Tibial nerve (tissue), 4 donors: ENCODE measurements around the gene MTA2. TPM values are rescaled to one million over a fixed set of nuclear protein-coding genes. Genes with fewer than 3 reads are reported as not detected.

Source experiments
- DNase-seq, 2 donors: peaks; one replicate each; pipeline ENCODE4 v3.0.0-alpha.2; 2019; ENCODE audit warnings: low spot score in 2 of 2
- H3K27ac ChIP-seq, 4 donors: fragments of 200-600 bp; sonication (generic) in 3 of 4; one replicate each; pipeline ENCODE4 v1.5.1; 2017 to 2019; ENCODE audit warnings: mild to moderate bottlenecking in 1 of 4
- H3K27me3 ChIP-seq, 2 donors: fragments of 200-600 bp; sonication (generic) in 1 of 2; one replicate each; pipeline versions ENCODE4 v1.5.1 to v1.6.0; 2017 to 2019
- H3K36me3 ChIP-seq, 3 donors: fragments of 200-600 bp; sonication (generic); one replicate each; pipeline ENCODE4 v1.5.1; 2018 to 2019
- H3K4me1 ChIP-seq, 4 donors: fragments of 200-600 bp; sonication (generic) in 3 of 4; one replicate each; pipeline ENCODE4 v1.5.1; 2017 to 2019
- H3K4me3 ChIP-seq, 4 donors: fragments of 200-600 bp; sonication (generic) in 3 of 4; one replicate each; pipeline ENCODE4 v1.5.1; 2017 to 2019; ENCODE audit warnings: mild to moderate bottlenecking in 1 of 4, moderate library complexity in 1 of 4
- H3K9me3 ChIP-seq, 4 donors: fragments of 200-600 bp; sonication (generic) in 3 of 4; one replicate each; pipeline ENCODE4 v1.5.1; 2017 to 2019
- CTCF ChIP-seq, 5 experiments: fragments of 200-600 bp in 3 of 5; fragments of 450-650 bp in 2 of 5; sonication (generic) in 3 of 5; IDR thresholded peaks; one replicate each; pipeline ENCODE4 v1.5.1; 2016 to 2019; ENCODE audit warnings: antibody characterized with exemption in 5 of 5, mild to moderate bottlenecking in 3 of 5, moderate library complexity in 2 of 5
- EP300 ChIP-seq, 2 donors: sonication (generic); formaldehyde crosslinking; IDR thresholded peaks; one replicate each; pipeline ENCODE4 v1.6.1; 2017; ENCODE audit warnings: antibody characterized with exemption in 2 of 2, mild to moderate bottlenecking in 1 of 2
- POLR2A ChIP-seq, 2 donors: fragments of 450-650 bp; IDR thresholded peaks; one replicate each; pipeline ENCODE4 v1.6.1; 2017; ENCODE audit warnings: antibody characterized with exemption in 2 of 2, mild to moderate bottlenecking in 2 of 2, moderate library complexity in 2 of 2
- WGBS, 2 donors: methylation state at CpG; one replicate each; pipeline ENCODE4 v1.1.5; 2018; 5-methylcytosine and 5-hydroxymethylcytosine counted together
- total RNA-seq, 4 donors: library from RNA; depleted of rRNA; stranded (reverse); fragments of >200 nt; gene quantifications; one replicate each; pipeline ENCODE4 v1.1.0, GENCODE V29; 2016

MTA2 gene
- total RNA-seq, 4 donors from 2014 or later: 79.5 to 95.3 (median 88.8) TPM

DNA sequence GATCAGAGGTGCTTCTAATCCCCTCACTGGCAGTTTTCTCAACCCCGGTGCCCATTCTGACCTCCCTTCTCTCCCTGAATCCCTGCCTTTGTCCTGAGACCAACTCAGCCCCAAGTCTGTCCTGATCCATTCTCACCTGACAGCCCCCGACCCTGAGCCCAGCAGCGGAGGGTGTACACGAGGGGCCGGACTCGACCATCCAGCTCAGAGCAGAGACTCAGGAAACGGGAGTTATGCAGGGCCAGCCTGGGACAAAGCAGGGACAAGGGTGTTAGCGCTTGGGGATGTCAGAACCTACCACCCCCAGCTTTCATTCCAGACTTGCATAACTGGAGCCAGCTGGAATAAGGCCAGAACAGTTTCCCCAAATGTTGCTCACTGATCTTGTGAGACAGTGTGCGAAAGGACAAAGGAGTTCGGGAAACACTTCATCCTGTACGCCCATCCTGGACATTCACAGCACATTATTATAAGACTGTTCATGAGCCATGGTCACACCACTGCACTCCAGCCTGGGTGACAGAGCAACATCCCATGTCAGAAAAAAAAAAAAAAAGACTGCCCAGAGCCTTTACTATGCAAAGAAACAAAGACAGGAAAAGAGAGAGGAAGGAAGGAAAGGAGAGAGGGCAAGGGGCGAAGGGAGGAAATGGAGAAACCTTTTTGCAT lies 24.5 kb downstream of the MTA2 start:
- Histone ChIP-seq H3K27ac (peak overlapping the region in 3 of 4 donors; percentile 9 to 89 (median 60)), H3K4me3 (no peak overlapping the region), H3K36me3 (peaks cover 0 to 72% (median 5%) of the 10 kb centered on the region in 3 donors), H3K9me3 (no peaks in the 10 kb centered on the region), H3K4me1 (peaks cover 0 to 37% (median 20%) of the 10 kb centered on the region in 4 donors), H3K27me3 (no peaks in the 10 kb centered on the region)
- TF ChIP-seq EP300 (IDR thresholded peaks at IDR 0.05) (peak in 1 of 2 donors; percentile 54), POLR2A (IDR thresholded peaks at IDR 0.05) (no peak)
- 57 to 62% methylated on average over 12 of the region's 12 CpGs for whole genome bisulfite sequencing, 2 donors
- no peak for DNase-seq

DNA sequence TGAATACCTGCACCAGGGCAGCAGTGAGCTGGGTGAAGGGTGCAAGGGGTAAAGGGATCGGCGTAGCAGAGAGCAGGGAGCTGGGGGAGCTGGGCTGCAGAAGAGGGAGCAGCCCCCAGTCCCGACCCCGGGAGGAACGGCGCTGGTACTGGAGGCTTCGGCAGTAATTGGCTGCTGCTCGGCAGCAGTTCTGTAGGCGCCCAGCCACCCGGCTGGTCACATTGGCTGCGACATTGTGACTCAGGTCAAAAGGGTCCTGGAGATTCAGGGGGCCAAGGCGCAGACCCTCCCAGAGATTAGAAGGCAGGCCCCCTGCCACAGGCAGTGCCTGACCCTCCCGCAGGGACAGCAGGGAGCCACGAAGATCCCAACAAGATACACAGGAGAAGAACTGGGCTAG lies 25.8 kb downstream of the MTA2 start:
- peaks cover 0 to 50% (median 24%) of the 10 kb centered on the region in 4 donors for H3K4me1 ChIP-seq

GRCh38 chr11:62575156-62575555 lies 26.5 kb downstream of the MTA2 start:
- Histone ChIP-seq H3K27ac (peak overlapping the region; percentile 87 to 91 (median 88)), H3K4me1 (peaks cover 0 to 55% (median 24%) of the 10 kb centered on the region in 4 donors), H3K27me3 (no peaks in the 10 kb centered on the region), H3K9me3 (no peaks in the 10 kb centered on the region), H3K36me3 (peaks cover 2 to 75% (median 20%) of the 10 kb centered on the region in 3 donors), H3K4me3 (peak overlapping the region; percentile 59 to 92 (median 78))
- no peak for TF ChIP-seq POLR2A (IDR thresholded peaks at IDR 0.05)
- no peak for TF ChIP-seq EP300 (IDR thresholded peaks at IDR 0.05)
- TF ChIP-seq CTCF (IDR thresholded peaks at IDR 0.05): no peak
- WGBS, 2 donors: 33 to 42% methylated on average over 9 to 12 of the region's 17 CpGs
- no peak for DNase-seq

More for the DNA sequence above, 25.8 kb downstream of the MTA2 start:
- WGBS, 2 donors: 73 to 74% methylated on average over 13 to 14 of the region's 14 CpGs
- Histone ChIP-seq H3K36me3 (peaks cover 2 to 72% (median 13%) of the 10 kb centered on the region in 3 donors), H3K4me3 (no peak overlapping the region), H3K27me3 (no peaks in the 10 kb centered on the region), H3K27ac (peak overlapping the region in 3 of 4 donors; percentile 87 to 89 (median 88)), H3K9me3 (no peaks in the 10 kb centered on the region)
- no peak for DNase-seq
- TF ChIP-seq POLR2A (IDR thresholded peaks at IDR 0.05) (no peak), CTCF (IDR thresholded peaks at IDR 0.05) (no peak), EP300 (IDR thresholded peaks at IDR 0.05) (no peak)

- no peak for DNase-seq
- peak overlapping the region; percentile 59 to 92 (median 78) for H3K4me3 ChIP-seq
- H3K27me3 ChIP-seq: no peaks in the 10 kb centered on the region
- no peak for TF ChIP-seq EP300 (IDR thresholded peaks at IDR 0.05)
- H3K4me1 ChIP-seq: peaks cover 0 to 60% (median 24%) of the 10 kb centered on the region in 4 donors
- peak overlapping the region; percentile 87 to 91 (median 88) for H3K27ac ChIP-seq
- H3K9me3 ChIP-seq: no peaks in the 10 kb centered on the region
- peaks cover 2 to 75% (median 24%) of the 10 kb centered on the region in 3 donors for H3K36me3 ChIP-seq
- 0% methylated on average over 30 to 32 of the region's 33 CpGs for WGBS, 2 donors
Measured at GRCh38 chr11:62574363-62575071, 27.1 kb downstream of the MTA2 start.

- peak within 1 kb of the TSS; percentile 59 to 92 (median 88) for H3K4me3 ChIP-seq
- peaks cover 2 to 75% (median 25%) of the 10 kb centered on the region in 3 donors for H3K36me3 ChIP-seq
- DNase-seq: peak; percentile 96 to 98
- H3K27me3 ChIP-seq: no peaks in the 10 kb centered on the region
- peaks cover 0 to 64% (median 24%) of the 10 kb centered on the region in 4 donors for H3K4me1 ChIP-seq
- H3K9me3 ChIP-seq: no peaks in the 10 kb centered on the region
- 1% methylated on average over 40 to 45 of the region's 46 CpGs for WGBS, 2 donors
- TF ChIP-seq CTCF (IDR thresholded peaks at IDR 0.05) (peak in 1 of 5 experiments; percentile 16), POLR2A (IDR thresholded peaks at IDR 0.05) (peak; percentile 75 to 93), EP300 (IDR thresholded peaks at IDR 0.05) (peak; percentile 90 to 93)
- H3K27ac ChIP-seq: peak within 1 kb of the TSS; percentile 87 to 91 (median 88)
Measured at GRCh38 chr11:62573592-62574362, 27.9 kb downstream of the MTA2 start, which contains the start of gene EEF1G. Gene EEF1G, minus strand, starts transcription at chr11:62573891. Its CDS starts 49 bp downstream, at chr11:62573842.
